Mesodermal cell (in vitro differentiated cells): Measurements from ENCODE around the gene TAS2R43.
"Not testable (repeated sequence)": the region's sequence is repeated elsewhere in the genome, so short reads cannot be mapped to it uniquely, and the experiment has no call there.

ENCODE experiments used
- H3K27ac ChIP-seq: 2 replicates; pipeline ENCODE4 v1.7.0; 2013; ENCODE audit warnings: mild to moderate bottlenecking, low read depth, low read length, moderate library complexity; ENCODE audit not compliant: severe bottlenecking
- H3K36me3 ChIP-seq: 2 replicates; pipeline ENCODE4 v1.7.1; 2013; ENCODE audit warnings: mild to moderate bottlenecking, low read length, moderate library complexity; ENCODE audit not compliant: control insufficient read depth, insufficient read depth
- H3K4me1 ChIP-seq: one replicate; pipeline ENCODE4 v1.7.1; 2013; ENCODE audit warnings: mild to moderate bottlenecking, low read length; ENCODE audit not compliant: insufficient read depth, control insufficient read depth, poor library complexity, severe bottlenecking
- H3K4me3 ChIP-seq: 2 replicates; pipeline ENCODE4 v1.7.0; 2013; ENCODE audit warnings: low read length, control low read depth, mild to moderate bottlenecking; ENCODE audit not compliant: insufficient read depth, poor library complexity, severe bottlenecking; ENCODE audit errors: extremely low read depth
- H3K9me3 ChIP-seq: 2 replicates; pipeline ENCODE4 v1.7.1; 2013; ENCODE audit warnings: mild to moderate bottlenecking, low read length, moderate library complexity; ENCODE audit not compliant: control insufficient read depth
- WGBS, 2 experiments: methylation state at CpG; one replicate each; pipeline ENCODE4 v1.1.5; 2013; ENCODE audit warnings: missing lambda C conversion rate in 2 of 2; ENCODE audit not compliant: insufficient coverage in 2 of 2; 5-methylcytosine and 5-hydroxymethylcytosine counted together

Gene TAS2R43

DNA sequence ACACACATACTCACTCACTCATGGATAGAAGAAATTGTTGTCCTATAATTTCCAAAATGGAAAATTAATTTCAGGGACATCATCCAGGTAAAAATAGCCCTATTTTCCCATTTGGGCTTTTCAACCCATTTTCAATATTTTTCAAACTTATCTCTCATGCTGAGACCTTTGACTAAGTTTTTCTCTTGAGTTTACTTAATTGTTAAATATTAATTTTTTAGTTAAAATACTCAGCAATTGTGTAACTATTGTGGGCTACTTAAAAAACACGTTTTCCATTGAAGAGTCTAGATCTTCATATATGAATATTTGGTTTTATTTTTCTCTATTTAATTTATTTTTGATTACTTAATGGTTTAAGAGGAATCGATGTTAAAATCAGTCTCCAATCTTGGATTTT is 14.2 kb upstream of the TAS2R43 start:
- peaks cover 1% of the 10 kb centered on the region for H3K9me3 ChIP-seq
- H3K27ac ChIP-seq, result no peak overlapping the region
- WGBS, 2 experiments, result no CpG with 5 or more reads among the region's 2 CpGs
- H3K4me3 ChIP-seq, result no peak overlapping the region
- H3K36me3 ChIP-seq, result peaks cover 8% of the 10 kb centered on the region
- no peaks in the 10 kb centered on the region for H3K4me1 ChIP-seq

DNA sequence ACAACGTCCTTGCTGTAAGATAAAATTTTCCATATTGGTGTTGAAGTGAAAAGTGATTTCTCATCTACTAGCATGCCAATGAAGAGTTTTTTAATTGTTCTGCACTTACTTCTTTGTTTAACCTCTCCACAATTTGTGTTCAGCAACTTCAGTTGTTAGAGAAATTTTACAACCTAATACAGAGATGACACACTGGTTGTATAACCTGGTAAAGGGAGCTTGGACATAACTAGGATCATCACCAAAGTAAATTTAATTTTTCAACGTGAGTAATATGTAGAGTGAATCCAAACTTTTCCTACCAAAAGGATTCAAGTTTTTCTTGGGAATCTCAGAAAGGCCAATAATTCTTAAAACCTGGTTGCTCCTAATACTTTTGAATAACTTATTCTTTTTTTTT is 13.4 kb upstream of the TAS2R43 start:
- no CpG with 5 or more reads among the region's 2 CpGs for WGBS, 2 experiments

DNA sequence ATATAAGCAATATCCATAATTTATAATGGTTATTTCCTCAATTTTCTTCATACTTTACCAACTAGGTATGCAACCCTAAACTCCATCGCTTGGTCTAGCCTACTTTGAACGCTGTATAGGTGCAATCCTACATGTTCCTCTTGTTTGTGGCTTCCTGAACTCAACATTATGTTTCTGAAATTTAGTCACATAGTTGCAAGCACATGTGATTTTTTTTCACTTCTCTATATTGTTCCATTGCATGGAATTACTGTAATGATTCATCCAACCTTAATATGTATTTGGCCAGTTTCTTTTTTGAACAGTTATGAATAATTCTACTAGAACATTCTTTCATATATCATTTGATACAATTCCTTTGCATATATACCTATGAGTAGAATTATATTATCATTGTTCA is 2.8 kb upstream of the TAS2R43 start:
- WGBS, 2 experiments, result no CpG with 5 or more reads among the region's 2 CpGs
- not testable (repeated sequence) for H3K4me1 ChIP-seq, H3K9me3 ChIP-seq, H3K27ac ChIP-seq, H3K36me3 ChIP-seq, H3K4me3 ChIP-seq

More for the DNA sequence above, 13.4 kb upstream of the TAS2R43 start:
- Histone ChIP-seq H3K36me3 (peaks cover 8% of the 10 kb centered on the region), H3K4me1 (no peaks in the 10 kb centered on the region), H3K27ac (no peak overlapping the region), H3K4me3 (no peak overlapping the region), H3K9me3 (no peaks in the 10 kb centered on the region)

DNA sequence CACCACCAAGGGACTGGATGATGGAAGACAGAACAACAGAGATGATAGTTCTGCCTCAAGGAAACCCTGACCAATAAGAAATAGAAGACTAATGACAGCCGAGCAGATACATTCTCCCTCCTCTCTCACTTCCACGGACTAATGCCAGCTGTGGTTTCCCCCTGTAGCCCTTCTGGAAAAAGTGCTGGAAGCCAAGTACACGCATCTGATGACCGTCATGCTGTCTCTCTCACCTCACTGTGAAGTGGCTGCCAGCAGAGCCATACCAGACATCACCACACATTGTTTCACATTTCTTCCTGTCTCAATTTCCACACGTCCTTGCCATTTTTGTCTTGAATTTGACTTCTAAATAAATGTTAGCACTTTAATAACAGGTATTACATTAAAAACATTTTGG is 2.9 kb downstream of the TAS2R43 start:
- no peaks in the 10 kb centered on the region for H3K9me3 ChIP-seq
- no CpG with 5 or more reads among the region's 5 CpGs for WGBS, 2 experiments
- H3K36me3 ChIP-seq, result no peaks in the 10 kb centered on the region

DNA sequence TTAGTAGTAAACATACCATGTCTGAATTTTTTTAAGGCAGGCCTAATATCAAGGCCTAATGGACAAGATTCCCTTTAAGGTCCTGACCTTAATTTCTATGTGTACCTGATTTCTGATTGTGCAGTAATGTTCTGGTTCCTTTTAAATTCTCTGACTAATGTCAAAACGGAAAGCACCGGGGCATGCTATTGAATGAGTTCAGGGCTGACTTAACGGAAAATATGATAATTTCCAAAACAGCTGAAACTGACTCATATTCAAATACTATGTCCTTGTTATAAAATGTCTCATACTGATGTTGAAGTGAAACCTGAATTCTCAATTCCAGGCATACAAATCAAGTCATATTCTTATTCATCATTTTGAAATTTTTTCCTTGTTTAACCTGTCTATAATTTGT is 6.7 kb downstream of the TAS2R43 start:
- Histone ChIP-seq H3K36me3 (no peaks in the 10 kb centered on the region), H3K4me1 (no peaks in the 10 kb centered on the region), H3K9me3 (no peaks in the 10 kb centered on the region), H3K4me3 (no peak overlapping the region), H3K27ac (no peak overlapping the region)
- WGBS, 2 experiments, result no CpG with 5 or more reads among the region's 3 CpGs

More for the DNA sequence above, 2.9 kb downstream of the TAS2R43 start:
- no peak overlapping the region for H3K27ac ChIP-seq
- H3K4me3 ChIP-seq, result no peak overlapping the region
- no peaks in the 10 kb centered on the region for H3K4me1 ChIP-seq

DNA sequence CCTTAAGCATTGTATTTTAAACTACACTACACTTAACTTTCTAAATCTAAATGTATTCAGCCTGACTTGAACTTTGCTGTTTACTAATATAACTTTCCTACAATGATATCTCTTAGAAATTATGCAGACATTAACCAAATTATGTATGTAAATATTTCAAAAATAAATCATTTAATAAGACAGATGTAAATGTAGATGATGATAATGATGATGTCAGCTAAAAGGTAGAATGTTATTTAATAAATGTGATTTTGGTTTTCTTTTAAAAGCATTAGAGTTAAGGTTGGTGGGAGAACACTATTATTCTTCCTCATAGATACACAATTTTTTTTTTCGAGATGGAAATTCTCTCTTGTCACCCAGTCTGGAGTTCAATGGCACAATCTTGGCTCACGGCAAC is 10.1 kb downstream of the TAS2R43 start:
- Histone ChIP-seq H3K36me3 (no peaks in the 10 kb centered on the region), H3K4me1 (no peaks in the 10 kb centered on the region), H3K9me3 (no peaks in the 10 kb centered on the region), H3K4me3 (no peak overlapping the region), H3K27ac (no peak overlapping the region)
- WGBS, 2 experiments, result no CpG with 5 or more reads among the region's 2 CpGs

DNA sequence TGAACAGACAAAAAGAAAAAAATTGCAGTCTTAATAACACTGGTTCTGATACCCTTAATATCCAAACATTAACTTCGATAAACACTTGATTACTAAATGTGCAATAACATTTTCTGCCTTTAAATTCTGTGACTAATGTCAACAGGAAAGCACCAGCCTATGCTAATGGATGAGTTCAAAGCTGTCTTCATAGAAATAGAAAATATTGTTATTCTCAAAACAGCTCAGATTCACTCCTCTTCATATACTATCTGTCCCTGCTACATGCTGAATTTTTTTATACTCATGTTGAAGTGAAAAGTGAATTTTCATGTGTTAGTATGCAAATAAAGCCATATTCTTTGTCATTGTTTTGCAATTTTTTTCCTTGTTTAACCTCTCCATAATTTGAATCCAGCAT is 13.9 kb downstream of the TAS2R43 start:
- no peaks in the 10 kb centered on the region for H3K36me3 ChIP-seq
- WGBS, 2 experiments, result no CpG with 5 or more reads among the region's 1 CpG
- no peaks in the 10 kb centered on the region for H3K4me1 ChIP-seq
- no peaks in the 10 kb centered on the region for H3K9me3 ChIP-seq
- no peak overlapping the region for H3K4me3 ChIP-seq
- H3K27ac ChIP-seq, result no peak overlapping the region

DNA sequence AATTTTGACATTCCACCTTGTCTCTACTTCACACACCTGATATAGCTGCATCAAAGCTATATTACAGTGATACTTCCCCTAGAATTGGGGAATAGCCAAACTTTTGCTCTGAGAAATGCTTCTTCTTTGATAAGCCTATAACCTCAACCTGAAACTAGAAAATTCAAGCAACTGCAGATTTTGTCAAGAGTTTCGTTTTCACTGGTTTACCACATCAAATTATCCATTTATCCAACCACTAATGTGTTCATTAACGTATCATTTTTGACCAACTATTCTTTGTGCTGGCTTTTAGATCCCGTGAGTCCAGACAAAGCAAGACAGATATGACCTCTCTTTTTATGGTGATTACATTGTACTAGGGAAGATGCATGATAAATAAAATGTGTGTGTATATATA is 16.5 kb downstream of the TAS2R43 start:
- Histone ChIP-seq H3K4me1 (no peaks in the 10 kb centered on the region), H3K36me3 (no peaks in the 10 kb centered on the region), H3K27ac (no peak overlapping the region), H3K4me3 (no peak overlapping the region), H3K9me3 (no peaks in the 10 kb centered on the region)
- WGBS, 2 experiments, result no CpG with 5 or more reads among the region's 3 CpGs

DNA sequence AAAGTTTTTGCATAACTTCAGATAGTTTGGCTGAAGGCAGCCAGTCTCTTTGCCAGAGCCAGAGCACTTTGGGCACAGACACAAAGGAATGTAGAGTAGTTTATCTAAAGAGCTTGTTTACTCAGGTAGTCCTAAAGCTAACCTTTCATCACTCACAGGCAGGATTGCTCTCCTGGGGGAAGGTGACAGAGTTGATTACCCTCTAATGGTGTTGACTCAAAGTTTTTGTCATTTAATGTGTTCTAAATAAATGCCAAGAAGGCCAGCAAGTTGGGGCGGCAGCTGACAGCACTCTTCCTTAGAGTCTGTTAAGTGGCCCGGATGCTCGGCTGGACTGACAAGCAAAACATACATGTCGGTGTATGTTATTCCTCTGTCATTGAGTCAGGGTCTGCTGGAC is 20.7 kb downstream of the TAS2R43 start:
- no peaks in the 10 kb centered on the region for H3K9me3 ChIP-seq
- no peak overlapping the region for H3K4me3 ChIP-seq
- H3K4me1 ChIP-seq, result no peaks in the 10 kb centered on the region
- WGBS, 2 experiments, result 42 to 100% methylated on average over 1 to 2 of the region's 4 CpGs
- no peaks in the 10 kb centered on the region for H3K36me3 ChIP-seq
- H3K27ac ChIP-seq, result no peak overlapping the region

DNA sequence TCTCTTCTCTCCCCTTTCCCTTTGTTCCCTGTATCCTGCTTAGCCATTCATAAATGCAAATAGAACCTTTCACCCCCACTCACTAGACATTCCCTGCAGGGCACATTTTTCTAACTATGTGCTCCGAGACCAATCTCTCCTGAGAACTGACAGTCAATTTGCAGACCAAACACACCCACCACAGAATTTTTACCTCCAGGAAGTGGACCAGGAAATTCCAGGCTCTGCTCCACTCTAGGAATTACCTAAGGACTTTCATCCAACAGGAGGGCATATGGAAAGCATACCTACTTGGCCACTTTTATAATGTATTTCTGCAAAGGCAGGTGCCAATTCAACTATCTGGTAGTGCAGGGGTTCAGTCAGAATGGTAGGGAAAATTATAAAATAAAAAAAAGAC is 21.1 kb downstream of the TAS2R43 start:
- Histone ChIP-seq H3K4me1 (no peaks in the 10 kb centered on the region), H3K9me3 (no peaks in the 10 kb centered on the region), H3K36me3 (no peaks in the 10 kb centered on the region), H3K4me3 (no peak overlapping the region), H3K27ac (no peak overlapping the region)
- no CpG with 5 or more reads among the region's 1 CpG for WGBS, 2 experiments

DNA sequence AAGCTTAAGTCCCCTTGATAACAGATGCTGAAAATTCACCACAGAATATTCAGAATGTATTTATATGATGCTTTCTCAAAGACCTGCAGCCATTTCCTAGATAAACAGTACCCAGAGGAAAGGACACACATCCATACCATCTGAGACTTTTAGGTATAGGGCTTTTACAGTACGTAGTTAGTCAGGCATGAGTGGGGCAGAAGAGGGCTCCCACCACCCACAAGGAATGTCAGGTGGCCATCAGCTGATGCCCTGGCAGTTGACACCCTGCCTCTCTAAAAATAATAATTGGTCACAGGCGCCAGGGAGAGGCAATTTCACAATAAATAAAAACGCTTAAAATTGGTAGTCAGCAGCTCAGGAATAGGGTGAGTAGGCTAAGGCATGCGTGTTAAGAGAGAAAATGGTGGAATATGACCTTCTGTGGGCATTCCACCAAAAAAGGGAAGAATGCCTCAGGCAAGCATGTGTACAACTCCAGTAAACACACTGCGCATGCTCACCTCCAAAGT is 22.2 kb downstream of the TAS2R43 start:
- no peak overlapping the region for H3K27ac ChIP-seq
- H3K9me3 ChIP-seq, result no peaks in the 10 kb centered on the region
- WGBS, 2 experiments, result 50 to 93% methylated on average over 2 of the region's 5 CpGs
- no peaks in the 10 kb centered on the region for H3K4me1 ChIP-seq
- H3K4me3 ChIP-seq, result no peak overlapping the region
- no peaks in the 10 kb centered on the region for H3K36me3 ChIP-seq
